Measurements from ENCODE around the gene NUP93. TPM values are rescaled to one million over a fixed set of nuclear protein-coding genes. Genes with fewer than 3 reads are reported as not detected.
"Not testable (repeated sequence)": the region's sequence is repeated elsewhere in the genome, so short reads cannot be mapped to it uniquely, and the experiment has no call there.

NUP93 gene
- total RNA-seq, 3 donors from 2014 or later: 29.4 to 48.8 (median 32.6) TPM

- H3K9me3 ChIP-seq: no peaks in the 10 kb centered on the region
- no peaks in the 10 kb centered on the region for H3K36me3 ChIP-seq
- H3K27me3 ChIP-seq: no peaks in the 10 kb centered on the region
- no peaks in the 10 kb centered on the region for H3K4me1 ChIP-seq
- intact Hi-C loops (cut with DNase I; ENCODE audit: low total_unique reads): no loop called here
- no peak overlapping the region for H3K27ac ChIP-seq
- no peak overlapping the region for H3K4me3 ChIP-seq
- no peak for DNase-seq (ENCODE audit: low spot score in 2 of 2)
- TF ChIP-seq POLR2AphosphoS5 (IDR thresholded peaks at IDR 0.05) (no peak), POLR2A (IDR thresholded peaks at IDR 0.05) (no peak), CTCF (IDR thresholded peaks at IDR 0.05) (peak in 2 of 3 donors; percentile 20 to 24)
These were observed 63.6 kb downstream of the NUP93 start for GRCh38 chr16:56793492-56793891.

- H3K27ac ChIP-seq: no peak overlapping the region
- no peaks in the 10 kb centered on the region for H3K4me1 ChIP-seq
- H3K36me3 ChIP-seq: no peaks in the 10 kb centered on the region
- no peaks in the 10 kb centered on the region for H3K9me3 ChIP-seq
- intact Hi-C loops (cut with DNase I; ENCODE audit: low total_unique reads): no loop called here
- TF ChIP-seq CTCF (IDR thresholded peaks at IDR 0.05): no peak
- TF ChIP-seq POLR2A (IDR thresholded peaks at IDR 0.05): no peak
- TF ChIP-seq POLR2AphosphoS5 (IDR thresholded peaks at IDR 0.05): no peak
- no peaks in the 10 kb centered on the region for H3K27me3 ChIP-seq
- no peak for DNase-seq (ENCODE audit: low spot score in 2 of 2)
- no peak overlapping the region for H3K4me3 ChIP-seq
These were observed 65.1 kb downstream of the NUP93 start for GRCh38 chr16:56795011-56795410.

GRCh38 chr16:56797038-56797437 is 67.1 kb downstream of the NUP93 start:
- H3K27ac ChIP-seq; DNase-seq (ENCODE audit: low spot score in 2 of 2); H3K4me1 ChIP-seq; H3K36me3 ChIP-seq; H3K4me3 ChIP-seq; H3K9me3 ChIP-seq; intact Hi-C loops (cut with DNase I; ENCODE audit: low total_unique reads); H3K27me3 ChIP-seq: not testable (repeated sequence)

GRCh38 chr16:56797861-56798260 is 67.9 kb downstream of the NUP93 start:
- H3K9me3 ChIP-seq: no peaks in the 10 kb centered on the region
- H3K27me3 ChIP-seq: no peaks in the 10 kb centered on the region
- no peak overlapping the region for H3K4me3 ChIP-seq
- no peaks in the 10 kb centered on the region for H3K4me1 ChIP-seq
- intact Hi-C loops (cut with DNase I; ENCODE audit: low total_unique reads): no loop called here
- TF ChIP-seq POLR2A (IDR thresholded peaks at IDR 0.05) (no peak), POLR2AphosphoS5 (IDR thresholded peaks at IDR 0.05) (no peak), CTCF (IDR thresholded peaks at IDR 0.05) (no peak)
- no peak overlapping the region for H3K27ac ChIP-seq
- no peak for DNase-seq (ENCODE audit: low spot score in 2 of 2)
- H3K36me3 ChIP-seq: no peaks in the 10 kb centered on the region

GRCh38 chr16:56798955-56799354 is 69.0 kb downstream of the NUP93 start:
- H3K4me1 ChIP-seq: no peaks in the 10 kb centered on the region
- intact Hi-C loops (cut with DNase I; ENCODE audit: low total_unique reads): no loop called here
- H3K27me3 ChIP-seq: no peaks in the 10 kb centered on the region
- TF ChIP-seq POLR2AphosphoS5 (IDR thresholded peaks at IDR 0.05) (no peak), POLR2A (IDR thresholded peaks at IDR 0.05) (no peak)
- no peaks in the 10 kb centered on the region for H3K9me3 ChIP-seq
- DNase-seq (ENCODE audit: low spot score in 2 of 2): no peak
- no peak overlapping the region for H3K27ac ChIP-seq
- no peak overlapping the region for H3K4me3 ChIP-seq
- no peaks in the 10 kb centered on the region for H3K36me3 ChIP-seq

- no peak for DNase-seq (ENCODE audit: low spot score in 2 of 2)
- intact Hi-C loops (cut with DNase I; ENCODE audit: low total_unique reads): no loop called here
- no peaks in the 10 kb centered on the region for H3K9me3 ChIP-seq
- TF ChIP-seq POLR2AphosphoS5 (IDR thresholded peaks at IDR 0.05) (no peak), CTCF (IDR thresholded peaks at IDR 0.05) (no peak), POLR2A (IDR thresholded peaks at IDR 0.05) (no peak)
- H3K27ac ChIP-seq: no peak overlapping the region
- no peaks in the 10 kb centered on the region for H3K36me3 ChIP-seq
- no peaks in the 10 kb centered on the region for H3K27me3 ChIP-seq
- no peaks in the 10 kb centered on the region for H3K4me1 ChIP-seq
- H3K4me3 ChIP-seq: no peak overlapping the region
These were observed 70.4 kb downstream of the NUP93 start for GRCh38 chr16:56800355-56800754.
